MCF 10A (cell line): ENCODE results near the gene ZNF786. TPM values are rescaled to one million over a fixed set of nuclear protein-coding genes. Genes with fewer than 3 reads are reported as not detected.
"Not testable (repeated sequence)": the region's sequence is repeated elsewhere in the genome, so short reads cannot be mapped to it uniquely, and the experiment has no call there.

Source experiments
- BruUV-seq: library from RNA; stranded (reverse); fragments of 400-500 nt; replicated peaks from 2 replicates; lab custom pipeline; 2021; lab: Mats Ljungman, UMichigan
- CTCF ChIA-PET: fragments of 300-600 bp; sonication (Branson Sonifier 250); formaldehyde crosslinking; extraction: SDS; loops from one replicate; lab custom pipeline; 2021; ENCODE audit warnings: antibody characterized with exemption, inconsistent platforms; lab: Yijun Ruan, JAX
- POLR2A ChIA-PET: fragments of 300-600, 350-650 bp; sonication (Branson Sonifier 250); formaldehyde crosslinking; extraction: SDS; loops from one replicate; lab custom pipeline; 2020; ENCODE audit warnings: antibody characterized with exemption, inconsistent platforms; lab: Yijun Ruan, JAX
- DNase-seq: peaks from one replicate; pipeline ENCODE4 v3.0.0-alpha.2; 2018; ENCODE audit not compliant: unreplicated experiment
- H3K27ac Mint-ChIP-seq: one replicate; pipeline ENCODE4 v1.8.0; 2022; ENCODE audit warnings: mild to moderate bottlenecking, low read depth, mixed read lengths; ENCODE audit not compliant: unreplicated experiment
- H3K27me3 Mint-ChIP-seq: one replicate; pipeline ENCODE4 v1.8.0; 2022; ENCODE audit warnings: mixed read lengths; ENCODE audit not compliant: insufficient read depth, unreplicated experiment
- H3K36me3 Mint-ChIP-seq: one replicate; pipeline ENCODE4 v1.8.0; 2022; ENCODE audit warnings: mild to moderate bottlenecking, moderate library complexity, mixed read lengths; ENCODE audit not compliant: insufficient read depth, unreplicated experiment
- H3K4me1 Mint-ChIP-seq: one replicate; pipeline ENCODE4 v1.8.0; 2022; ENCODE audit warnings: mixed read lengths; ENCODE audit not compliant: insufficient read depth, unreplicated experiment
- H3K4me3 Mint-ChIP-seq: one replicate; pipeline ENCODE4 v1.8.0; 2022; ENCODE audit warnings: mild to moderate bottlenecking, moderate library complexity, mixed read lengths; ENCODE audit not compliant: unreplicated experiment
- H3K9me3 Mint-ChIP-seq: one replicate; pipeline ENCODE4 v1.8.0; 2022; ENCODE audit warnings: mixed read lengths; ENCODE audit not compliant: unreplicated experiment
- intact Hi-C: fragments of 100-400 bp; cut with micrococcal nuclease; formaldehyde crosslinking; loops from 2 replicates; pipeline ENCODE4 v1.14.1; 2022
- total RNA-seq: library from RNA; stranded (reverse); gene quantifications from 2 replicates; pipeline ENCODE4 v1.2.3, GENCODE V29; 2022
- TF ChIP-seq, protein P1 (sequence below): fragments of 200-600 bp; IDR thresholded peaks from one replicate; pipeline ENCODE4 v1.8.0; 2022; ENCODE audit warnings: antibody characterized with exemption, mild to moderate bottlenecking; ENCODE audit not compliant: unreplicated experiment

ZNF786 gene
- total RNA-seq, 1 experiment from 2014 or later, result 5.6 TPM

DNA sequence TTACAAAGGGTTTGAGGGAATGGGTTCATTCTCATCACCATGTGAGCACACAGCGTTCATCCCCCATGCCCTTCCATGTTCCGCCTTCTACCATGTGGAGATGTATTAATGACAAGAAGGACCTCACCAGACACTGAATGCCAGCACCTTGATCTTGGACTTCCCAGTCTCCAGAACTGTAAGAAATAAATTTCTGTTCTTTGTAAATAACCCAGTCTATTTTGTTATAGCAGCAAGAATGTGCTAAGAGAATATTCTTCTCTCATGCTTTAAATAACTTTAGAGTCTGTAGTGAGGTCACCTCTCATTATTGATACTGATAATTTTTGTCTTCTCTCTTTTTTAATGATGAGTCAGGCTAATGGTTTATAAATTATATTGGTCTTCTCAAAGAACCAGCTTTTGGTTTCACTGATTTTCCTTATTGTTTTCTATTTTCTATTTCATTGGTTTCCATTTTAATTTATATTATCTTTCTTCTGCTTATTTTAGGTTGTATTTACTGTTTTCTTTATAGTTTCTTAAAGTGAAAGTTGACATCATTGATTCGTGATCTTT, 59.1 kb downstream of the ZNF786 start:
- TF ChIP-seq, protein P1, sequence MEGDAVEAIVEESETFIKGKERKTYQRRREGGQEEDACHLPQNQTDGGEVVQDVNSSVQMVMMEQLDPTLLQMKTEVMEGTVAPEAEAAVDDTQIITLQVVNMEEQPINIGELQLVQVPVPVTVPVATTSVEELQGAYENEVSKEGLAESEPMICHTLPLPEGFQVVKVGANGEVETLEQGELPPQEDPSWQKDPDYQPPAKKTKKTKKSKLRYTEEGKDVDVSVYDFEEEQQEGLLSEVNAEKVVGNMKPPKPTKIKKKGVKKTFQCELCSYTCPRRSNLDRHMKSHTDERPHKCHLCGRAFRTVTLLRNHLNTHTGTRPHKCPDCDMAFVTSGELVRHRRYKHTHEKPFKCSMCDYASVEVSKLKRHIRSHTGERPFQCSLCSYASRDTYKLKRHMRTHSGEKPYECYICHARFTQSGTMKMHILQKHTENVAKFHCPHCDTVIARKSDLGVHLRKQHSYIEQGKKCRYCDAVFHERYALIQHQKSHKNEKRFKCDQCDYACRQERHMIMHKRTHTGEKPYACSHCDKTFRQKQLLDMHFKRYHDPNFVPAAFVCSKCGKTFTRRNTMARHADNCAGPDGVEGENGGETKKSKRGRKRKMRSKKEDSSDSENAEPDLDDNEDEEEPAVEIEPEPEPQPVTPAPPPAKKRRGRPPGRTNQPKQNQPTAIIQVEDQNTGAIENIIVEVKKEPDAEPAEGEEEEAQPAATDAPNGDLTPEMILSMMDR, result no peak
- peaks cover 8% of the 10 kb centered on the region for H3K4me1 Mint-ChIP-seq
- no TSS peak for BruUV-seq
- ChIA-PET CTCF (interaction anchor here (1.3 kb wide), 2 partner anchors 26 to 34 kb away, joined by 3 to 5 read pairs; no protein-coding TSS in a partner anchor), POLR2A (interaction anchor here (0.9 kb wide), 1 partner anchor 37 kb away, joined by 3 read pairs; no protein-coding TSS in a partner anchor)
- H3K9me3 Mint-ChIP-seq, result no peaks in the 10 kb centered on the region
- H3K36me3 Mint-ChIP-seq, result peaks cover 6% of the 10 kb centered on the region
- no peak overlapping the region for H3K27ac Mint-ChIP-seq
- no peak for DNase-seq
- no peak overlapping the region for H3K4me3 Mint-ChIP-seq
- intact Hi-C loops, result no loop called here
- no peaks in the 10 kb centered on the region for H3K27me3 Mint-ChIP-seq

DNA sequence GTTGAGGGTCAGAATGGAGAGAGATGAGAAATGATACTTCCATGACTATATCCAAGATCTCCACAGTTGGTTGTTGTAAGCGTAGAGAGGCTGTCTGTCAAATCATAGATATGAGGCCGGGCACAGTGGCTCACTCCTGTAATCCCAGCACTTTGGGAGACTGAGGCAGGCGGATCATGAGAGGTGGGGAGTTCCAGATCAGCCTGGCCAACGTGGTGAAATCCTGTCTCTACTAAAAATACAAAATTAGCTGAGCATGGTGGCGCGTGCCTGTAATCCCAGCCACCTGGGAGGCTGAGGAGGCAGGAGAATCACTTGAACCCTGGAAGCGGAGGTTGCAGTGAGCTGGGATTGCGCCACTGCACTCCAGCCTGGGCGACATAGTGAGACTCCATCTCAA, 60.1 kb downstream of the ZNF786 start:
- H3K36me3 Mint-ChIP-seq, H3K9me3 Mint-ChIP-seq, H3K27me3 Mint-ChIP-seq, H3K4me3 Mint-ChIP-seq, BruUV-seq, DNase-seq, intact Hi-C loops, H3K27ac Mint-ChIP-seq: not testable (repeated sequence)
- ChIA-PET CTCF (interaction anchor here (0.6 kb wide), 2 partner anchors 36 to 470 kb away, joined by 3 read pairs; no protein-coding TSS in a partner anchor), POLR2A (interaction anchor here (0.9 to 4.1 kb wide), 3 partner anchors 35 to 43 kb away, joined by 3 to 20 read pairs (median 5); no protein-coding TSS in a partner anchor)
- peaks cover 15% of the 10 kb centered on the region for H3K4me1 Mint-ChIP-seq

GRCh38 chr7:149028346-149029109, 62.0 kb downstream of the ZNF786 start, which contains the start of gene PDIA4:
Gene PDIA4 (minus strand): TSS chr7:149028505. CDS start chr7:149028408, 97 bp downstream.
- H3K4me1 Mint-ChIP-seq, result peaks cover 20% of the 10 kb centered on the region
- no peaks in the 10 kb centered on the region for H3K27me3 Mint-ChIP-seq
- intact Hi-C loops, result loop anchor here (1.0 kb wide), 1 partner anchor 37 kb away; no protein-coding TSS in a partner anchor
- CTCF ChIA-PET, result interaction anchor here (0.6 to 3.6 kb wide), 8 partner anchors 9 to 235 kb away, joined by 3 to 21 read pairs (median 3); no protein-coding TSS in a partner anchor
- POLR2A ChIA-PET, result interaction anchor here (0.7 to 4.1 kb wide), 14 partner anchors 20 to 146 kb away, joined by 3 to 48 read pairs (median 6); partner anchors contain the start of genes ZNF425 and ZNF786
- H3K27ac Mint-ChIP-seq, result peak within 1 kb of the TSS; percentile 95
- no peaks in the 10 kb centered on the region for H3K9me3 Mint-ChIP-seq
- no TSS peak for BruUV-seq
- peak within 1 kb of the TSS; percentile 94 for H3K4me3 Mint-ChIP-seq
- peak; percentile 99 for DNase-seq
- peaks cover 13% of the 10 kb centered on the region for H3K36me3 Mint-ChIP-seq
- TF ChIP-seq, protein P1, result no peak

DNA sequence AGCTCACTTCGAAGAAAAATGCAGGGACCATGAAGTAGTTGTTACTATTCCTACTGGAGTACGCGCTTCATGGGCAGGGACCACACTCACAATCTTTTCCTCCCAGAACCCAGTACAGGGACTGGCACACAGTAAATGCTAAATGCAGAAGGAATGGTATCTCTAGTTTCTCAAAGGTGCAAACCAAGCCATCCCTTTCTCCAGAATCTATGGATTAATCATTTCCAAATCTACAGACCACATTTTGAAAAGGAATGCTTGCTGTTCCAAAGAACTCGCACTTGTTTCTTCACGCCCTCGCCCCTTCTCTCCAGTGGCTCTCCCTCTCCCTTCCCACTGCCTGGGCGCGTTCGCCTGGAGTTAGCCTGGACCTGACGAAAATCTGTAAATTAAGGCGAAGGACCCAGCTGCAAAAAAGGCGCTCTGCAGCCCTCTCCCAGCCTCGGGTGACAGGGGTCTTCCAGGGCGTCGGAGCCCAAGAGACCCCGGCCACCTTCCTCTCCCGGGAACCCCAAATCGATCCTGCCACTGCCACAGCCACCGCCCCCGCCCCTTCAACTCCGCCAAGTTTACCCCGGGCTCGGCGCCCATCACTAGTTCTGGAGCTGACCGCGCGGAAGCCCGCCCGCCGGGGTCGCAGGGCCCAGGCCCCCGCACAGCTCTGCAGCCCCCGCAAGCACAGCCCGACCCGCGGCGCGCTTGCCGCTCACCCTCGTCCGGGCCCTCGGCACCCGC, 62.7 kb downstream of the ZNF786 start:
- intact Hi-C loops, result loop anchor here (1.0 kb wide), 1 partner anchor 38 kb away; no protein-coding TSS in a partner anchor
- peak overlapping the region; percentile 95 for H3K27ac Mint-ChIP-seq
- H3K36me3 Mint-ChIP-seq, result peaks cover 13% of the 10 kb centered on the region
- no TSS peak for BruUV-seq
- TF ChIP-seq, protein P1, result no peak
- POLR2A ChIA-PET, result interaction anchor here (0.7 to 4.1 kb wide), 9 partner anchors 34 to 327 kb away, joined by 3 to 48 read pairs (median 4); partner anchors contain the start of genes ZNF425 and ZNF786
- peaks cover 20% of the 10 kb centered on the region for H3K4me1 Mint-ChIP-seq
- peak overlapping the region; percentile 94 for H3K4me3 Mint-ChIP-seq
- H3K27me3 Mint-ChIP-seq, result no peaks in the 10 kb centered on the region
- CTCF ChIA-PET, result interaction anchor here (0.6 to 3.6 kb wide), 6 partner anchors 22 to 234 kb away, joined by 3 to 21 read pairs (median 3); no protein-coding TSS in a partner anchor
- peak; percentile 29 for DNase-seq
- H3K9me3 Mint-ChIP-seq, result no peaks in the 10 kb centered on the region
